Sigmoid colon (tissue), 4 donors: ENCODE data around the gene ATG7.

Experiments
- CTCF ChIP-seq, 4 experiments: fragments of 450-650 bp in 3 of 4; fragments of 200-600 bp in 1 of 4; IDR thresholded peaks; one replicate each; pipeline ENCODE4 v1.5.1; 2016 to 2019; ENCODE audit warnings: antibody characterized with exemption in 4 of 4, mild to moderate bottlenecking in 3 of 4, moderate library complexity in 2 of 4
- POLR2A ChIP-seq, 2 donors: fragments of 450-650 bp; IDR thresholded peaks; one replicate each; pipeline ENCODE4 v1.6.1; 2016; ENCODE audit warnings: antibody characterized with exemption in 2 of 2, mild to moderate bottlenecking in 2 of 2, moderate library complexity in 2 of 2
- POLR2AphosphoS5 ChIP-seq, 4 donors: sonication (generic); formaldehyde crosslinking; IDR thresholded peaks; one replicate each; pipeline ENCODE4 v1.6.1; 2017; ENCODE audit warnings: antibody characterized with exemption in 4 of 4

DNA sequence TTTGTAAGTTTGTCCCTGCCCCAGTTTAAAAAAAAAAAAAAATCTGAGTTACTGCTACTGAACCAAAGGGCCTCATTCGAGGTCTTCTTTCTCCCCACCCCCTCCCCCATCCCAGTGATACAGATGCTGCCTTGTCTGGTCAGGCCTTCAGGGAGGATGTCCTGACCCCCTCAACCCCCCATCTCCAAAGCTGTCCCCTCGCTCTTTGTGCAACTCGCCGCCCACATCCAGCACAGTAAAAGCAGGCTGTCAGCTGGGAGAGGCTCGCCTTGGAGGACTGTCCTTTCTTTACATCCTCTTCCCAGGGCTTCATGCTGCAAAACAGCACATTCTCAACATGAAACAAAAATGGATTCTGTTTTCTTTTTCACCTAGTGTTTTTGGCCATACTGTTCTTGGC, 238.2 kb downstream of the ATG7 start:
- TF ChIP-seq CTCF (IDR thresholded peaks at IDR 0.05) (no peak), POLR2A (IDR thresholded peaks at IDR 0.05) (no peak), POLR2AphosphoS5 (IDR thresholded peaks at IDR 0.05) (no peak)
